ENCODE measurements around the gene SSBP4.

Gene SSBP4

DNA sequence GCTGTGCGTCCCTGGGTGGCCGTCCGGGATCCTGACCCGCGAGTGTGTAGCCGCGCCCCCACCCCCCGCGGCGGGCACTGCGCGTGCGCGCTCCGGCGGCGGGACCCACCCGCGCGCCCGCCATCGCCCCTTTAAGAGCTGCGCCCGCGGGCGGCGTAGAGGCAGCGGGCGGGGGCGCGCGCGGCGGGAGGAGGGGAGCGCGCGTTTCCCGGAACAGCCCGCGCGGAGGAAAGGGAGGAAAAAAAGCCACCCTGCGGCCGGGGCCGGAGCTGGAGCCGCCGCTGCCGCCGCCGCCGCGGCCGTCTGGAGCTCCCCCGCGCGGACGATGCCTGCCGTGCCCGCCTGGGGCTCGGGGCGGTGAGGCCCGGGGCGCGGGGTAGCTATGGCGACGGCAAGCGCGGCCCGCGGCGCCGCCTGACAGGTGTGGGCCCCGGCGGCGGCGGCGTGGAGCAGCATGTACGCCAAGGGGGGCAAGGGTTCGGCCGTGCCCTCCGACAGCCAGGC lies at the start of gene SSBP4:
SSBP4 (plus strand) TSS at position 204 of the 504 bp plus-strand sequence; CDS start at position 455, 251 bp downstream.
- Histone ChIP-seq H3K4me1 (ENCODE audit: control insufficient read depth, insufficient read depth, low read length) (peaks cover 9% of the 10 kb centered on the region; the same call in 1 of the 2 replicates), H3K27ac (ENCODE audit: extremely low read depth, low read depth, low read length) (peak within 1 kb of the TSS; percentile 63; the same call in 1 of the 2 replicates), H3K9me3 (ENCODE audit: control insufficient read depth, insufficient read depth, low read depth, low read length) (no peaks in the 10 kb centered on the region), H3K36me3 (ENCODE audit: control insufficient read depth in 2 of 2, insufficient read depth in 1 of 2, low read length in 2 of 2) (no peaks in the 10 kb centered on the region), H3K4me3 (ENCODE audit: low read depth, low read length) (peak within 1 kb of the TSS; percentile 53)
- CTCF ChIA-PET, result interaction anchor here (0.6 to 4.5 kb wide), 13 partner anchors 10 to 223 kb away, joined by 3 to 32 read pairs (median 3); partner anchors contain the start of gene GDF15
- POLR2A ChIA-PET, result interaction anchor here (0.5 to 4.2 kb wide), 7 partner anchors 10 to 413 kb away, joined by 3 to 75 read pairs (median 4); partner anchors contain the start of genes JUND and UPF1
- TF ChIP-seq KLF10 (tag by site-specific recombination; IDR thresholded peaks at IDR 0.05) (peak; percentile 62; the same call in 1 of the 2 replicates), ZNF398 (tag by site-specific recombination; IDR thresholded peaks at IDR 0.05) (no peak), ZNF341 (tag by site-specific recombination; IDR thresholded peaks at IDR 0.05; ENCODE audit: low read depth) (peak; percentile 86), KLF8 (tag by site-specific recombination; IDR thresholded peaks at IDR 0.05) (no peak), IKZF3 (tag by site-specific recombination; IDR thresholded peaks at IDR 0.05) (peak; percentile 98), REST (tag by site-specific recombination; IDR thresholded peaks at IDR 0.05) (no peak), ZNF561 (tag by site-specific recombination; IDR thresholded peaks at IDR 0.05; ENCODE audit: borderline replicate concordance) (peak; percentile 66; the same call in 1 of the 2 replicates), ZBTB8A (tag by site-specific recombination; IDR thresholded peaks at IDR 0.05) (peak; percentile 55; the same call in 1 of the 2 replicates), ZSCAN16 (tag by site-specific recombination; IDR thresholded peaks at IDR 0.05) (no peak), ZBTB1 (tag by site-specific recombination; IDR thresholded peaks at IDR 0.05) (no peak), ZNF692 (tag by site-specific recombination; IDR thresholded peaks at IDR 0.05) (peak; percentile 99), ZNF302 (tag by site-specific recombination; IDR thresholded peaks at IDR 0.05; ENCODE audit: low read depth) (no peak), ATF2 (tag by site-specific recombination; IDR thresholded peaks at IDR 0.05; ENCODE audit: low read depth) (no peak), ZNF423 (tag by site-specific recombination; IDR thresholded peaks at IDR 0.05) (no peak), ZFP69B (tag by site-specific recombination; IDR thresholded peaks at IDR 0.05) (peak; percentile 12; the same call in 1 of the 2 replicates), ZNF621 (tag by site-specific recombination; IDR thresholded peaks at IDR 0.05) (no peak), ZNF677 (tag by site-specific recombination; IDR thresholded peaks at IDR 0.05) (no peak), ZBTB11 (tag by site-specific recombination; conservative IDR thresholded peaks at IDR 0.05; ENCODE audit: low read depth) (no peak), ZNF335 (tag by site-specific recombination; conservative IDR thresholded peaks at IDR 0.05) (no peak), ZNF473 (tag by site-specific recombination; IDR thresholded peaks at IDR 0.05) (no peak)
- TF ChIP-seq, protein P1, sequence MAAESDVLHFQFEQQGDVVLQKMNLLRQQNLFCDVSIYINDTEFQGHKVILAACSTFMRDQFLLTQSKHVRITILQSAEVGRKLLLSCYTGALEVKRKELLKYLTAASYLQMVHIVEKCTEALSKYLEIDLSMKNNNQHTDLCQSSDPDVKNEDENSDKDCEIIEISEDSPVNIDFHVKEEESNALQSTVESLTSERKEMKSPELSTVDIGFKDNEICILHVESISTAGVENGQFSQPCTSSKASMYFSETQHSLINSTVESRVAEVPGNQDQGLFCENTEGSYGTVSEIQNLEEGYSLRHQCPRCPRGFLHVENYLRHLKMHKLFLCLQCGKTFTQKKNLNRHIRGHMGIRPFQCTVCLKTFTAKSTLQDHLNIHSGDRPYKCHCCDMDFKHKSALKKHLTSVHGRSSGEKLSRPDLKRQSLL (tag by site-specific recombination; IDR thresholded peaks at IDR 0.05), result no peak
- TF ChIP-seq, protein P2, sequence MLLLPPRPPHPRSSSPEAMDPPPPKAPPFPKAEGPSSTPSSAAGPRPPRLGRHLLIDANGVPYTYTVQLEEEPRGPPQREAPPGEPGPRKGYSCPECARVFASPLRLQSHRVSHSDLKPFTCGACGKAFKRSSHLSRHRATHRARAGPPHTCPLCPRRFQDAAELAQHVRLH (tag by site-specific recombination; IDR thresholded peaks at IDR 0.05), result no peak
- TF ChIP-seq, protein P3, sequence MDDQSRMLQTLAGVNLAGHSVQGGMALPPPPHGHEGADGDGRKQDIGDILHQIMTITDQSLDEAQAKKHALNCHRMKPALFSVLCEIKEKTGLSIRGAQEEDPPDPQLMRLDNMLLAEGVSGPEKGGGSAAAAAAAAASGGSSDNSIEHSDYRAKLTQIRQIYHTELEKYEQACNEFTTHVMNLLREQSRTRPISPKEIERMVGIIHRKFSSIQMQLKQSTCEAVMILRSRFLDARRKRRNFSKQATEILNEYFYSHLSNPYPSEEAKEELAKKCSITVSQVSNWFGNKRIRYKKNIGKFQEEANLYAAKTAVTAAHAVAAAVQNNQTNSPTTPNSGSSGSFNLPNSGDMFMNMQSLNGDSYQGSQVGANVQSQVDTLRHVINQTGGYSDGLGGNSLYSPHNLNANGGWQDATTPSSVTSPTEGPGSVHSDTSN (CRISPR knock-in tag; IDR thresholded peaks at IDR 0.05), result peak; percentile 70
